IMR-90 (cell line): ENCODE data around the gene OSM. TPM values are rescaled to one million over a fixed set of nuclear protein-coding genes. Genes with fewer than 3 reads are reported as not detected.
A peak's percentile ranks its signal among the peaks of the same experiment; 100 is the strongest.

Source experiments
- ATAC-seq: fragments of 200-7000 bp; cut with Tn5 transposase; 2 replicates; pipeline ENCODE4 v1.9.1; 2020; ENCODE audit warnings: low read depth, mild to moderate bottlenecking, moderate library complexity
- BruUV-seq: library from RNA; stranded (reverse); fragments of 400-500 nt; replicated peaks from 2 replicates; lab custom pipeline; 2021; lab: Mats Ljungman, UMichigan
- CTCF ChIA-PET: fragments of 300-600 bp; formaldehyde crosslinking; extraction: SDS; loops from one replicate; lab custom pipeline; 2021; ENCODE audit warnings: antibody characterized with exemption; lab: Yijun Ruan, JAX
- POLR2A ChIA-PET: fragments of 300-600 bp; sonication (Branson Sonifier 250); formaldehyde crosslinking; loops from one replicate; lab custom pipeline; 2022; ENCODE audit warnings: antibody characterized with exemption; ENCODE audit not compliant: unreplicated experiment; lab: Charles Lee
- DNase-seq: peaks from one replicate; pipeline ENCODE4 v3.0.0; 2013
- H2AFZ ChIP-seq: replicated peaks from 2 replicates; pipeline ENCODE3; 2013; ENCODE audit warnings: low read length, mild to moderate bottlenecking; ENCODE audit not compliant: poor library complexity
- H2AK5ac ChIP-seq: 2 replicates; pipeline ENCODE4 v1.6.1; 2013; ENCODE audit warnings: low read depth, low read length, inconsistent platforms
- H2AK9ac ChIP-seq: replicated peaks from 2 replicates; pipeline ENCODE3; 2013; ENCODE audit warnings: mild to moderate bottlenecking, low read depth, low read length, moderate library complexity; ENCODE audit not compliant: poor library complexity
- H2BK120ac ChIP-seq: 2 replicates; pipeline ENCODE4 v1.6.1; 2013; ENCODE audit warnings: low read depth, low read length, inconsistent platforms
- H2BK15ac ChIP-seq: 3 replicates; pipeline ENCODE4 v1.6.1; 2013; ENCODE audit warnings: low read depth, low read length, inconsistent platforms
- H2BK20ac ChIP-seq: 2 replicates; pipeline ENCODE4 v1.6.1; 2013; ENCODE audit warnings: low read depth, mild to moderate bottlenecking, inconsistent platforms, low read length, moderate library complexity
- H2BK5ac ChIP-seq: 2 replicates; pipeline ENCODE4 v1.6.1; 2013; ENCODE audit warnings: mild to moderate bottlenecking, low read depth, low read length, inconsistent platforms; ENCODE audit not compliant: poor library complexity, severe bottlenecking
- H3K14ac ChIP-seq: replicated peaks from 2 replicates; pipeline ENCODE4 v1.6.1; 2013; ENCODE audit warnings: low read depth, low read length, inconsistent platforms
- H3K18ac ChIP-seq: 2 replicates; pipeline ENCODE4 v1.6.1; 2013; ENCODE audit warnings: low read depth, low read length, control low read depth
- H3K23ac ChIP-seq: 2 replicates; pipeline ENCODE4 v1.6.1; 2013; ENCODE audit warnings: low read depth, low read length, inconsistent platforms
- H3K27ac ChIP-seq: 2 replicates; pipeline ENCODE4 v1.5.1; 2013; ENCODE audit warnings: mild to moderate bottlenecking, control low read depth, low read length; ENCODE audit not compliant: insufficient read depth
- H3K27me3 ChIP-seq: 2 replicates; pipeline ENCODE4 v1.6.1; 2013; ENCODE audit warnings: low read length; ENCODE audit not compliant: control insufficient read depth, insufficient read depth
- H3K36me3 ChIP-seq: 2 replicates; pipeline ENCODE4 v1.6.1; 2013; ENCODE audit warnings: low read length, mixed read lengths; ENCODE audit not compliant: control insufficient read depth, insufficient read depth
- H3K4ac ChIP-seq: 2 replicates; pipeline ENCODE4 v1.6.1; 2013; ENCODE audit warnings: low read depth, low read length, inconsistent platforms
- H3K4me1 ChIP-seq: 2 replicates; pipeline ENCODE4 v1.6.1; 2013; ENCODE audit warnings: low read length, mixed read lengths; ENCODE audit not compliant: control insufficient read depth, insufficient read depth
- H3K4me2 ChIP-seq: 2 replicates; pipeline ENCODE4 v1.6.1; 2013; ENCODE audit warnings: low read depth, mild to moderate bottlenecking, control low read depth, low read length, moderate library complexity
- H3K4me3 ChIP-seq: 2 replicates; pipeline ENCODE4 v1.5.1; 2013; ENCODE audit warnings: low read depth, mild to moderate bottlenecking, control low read depth, low read length, moderate library complexity; ENCODE audit not compliant: insufficient read depth
- H3K56ac ChIP-seq: 2 replicates; pipeline ENCODE4 v1.6.1; 2013; ENCODE audit warnings: low read length, inconsistent platforms; ENCODE audit not compliant: insufficient read depth; ENCODE audit errors: extremely low read depth
- H3K79me1 ChIP-seq, 2 experiments: 2 replicates each; pipeline ENCODE4 v1.6.1; 2013; ENCODE audit warnings: low read length in 2 of 2, inconsistent platforms in 1 of 2, low read depth in 1 of 2
- H3K9ac ChIP-seq: 2 replicates; pipeline ENCODE4 v1.6.1; 2013; ENCODE audit warnings: low read depth, low read length, control low read depth
- H3K9me1 ChIP-seq: 2 replicates; pipeline ENCODE4 v1.6.1; 2013; ENCODE audit warnings: low read length, inconsistent platforms; ENCODE audit not compliant: insufficient read depth
- H3K9me3 ChIP-seq: 2 replicates; pipeline ENCODE4 v1.6.1; 2013; ENCODE audit warnings: low read length; ENCODE audit not compliant: control insufficient read depth, insufficient read depth
- H4K20me1 ChIP-seq: 2 replicates; pipeline ENCODE4 v1.6.1; 2013; ENCODE audit warnings: low read length, inconsistent platforms; ENCODE audit not compliant: insufficient read depth
- H4K5ac ChIP-seq: 2 replicates; pipeline ENCODE4 v1.6.1; 2013; ENCODE audit warnings: mild to moderate bottlenecking, low read depth, low read length, control low read depth
- H4K8ac ChIP-seq, 2 experiments: 2 replicates each; pipeline ENCODE4 v1.6.1; 2013; ENCODE audit warnings: low read depth in 2 of 2, low read length in 2 of 2, control low read depth in 1 of 2, inconsistent platforms in 1 of 2
- H4K91ac ChIP-seq: 2 replicates; pipeline ENCODE4 v1.6.1; 2013; ENCODE audit warnings: low read depth, low read length, inconsistent platforms; ENCODE audit not compliant: insufficient read depth
- BHLHE40 ChIP-seq: fragments of 150-350 bp; IDR thresholded peaks from 2 replicates; pipeline ENCODE4 v1.6.1; 2016; ENCODE audit warnings: mild to moderate bottlenecking, low read depth, low read length
- ELK1 ChIP-seq: fragments of 150-350 bp; IDR thresholded peaks from 2 replicates; pipeline ENCODE4 v1.6.1; 2016; ENCODE audit warnings: low read depth, mild to moderate bottlenecking, low read length, moderate library complexity, borderline replicate concordance
- FOS ChIP-seq: fragments of 150-350 bp; IDR thresholded peaks from 2 replicates; pipeline ENCODE4 v1.6.1; 2016; ENCODE audit warnings: low read depth, low read length
- MAZ ChIP-seq: IDR thresholded peaks from 2 replicates; pipeline ENCODE4 v1.6.1; 2012; ENCODE audit warnings: low read depth, mild to moderate bottlenecking, low read length, improper control_type of control experiment, moderate library complexity, borderline replicate concordance
- NFE2L2 ChIP-seq: fragments of 150-350 bp; IDR thresholded peaks from 2 replicates; pipeline ENCODE4 v1.6.1; 2016; ENCODE audit warnings: low read depth, mild to moderate bottlenecking, low read length
- RAD21 ChIP-seq: IDR thresholded peaks from 2 replicates; pipeline ENCODE4 v1.6.1; 2012; ENCODE audit warnings: low read length, improper control_type of control experiment
- RCOR1 ChIP-seq: IDR thresholded peaks from 2 replicates; pipeline ENCODE4 v1.6.1; 2012; ENCODE audit warnings: mild to moderate bottlenecking, low read length, improper control_type of control experiment; ENCODE audit not compliant: insufficient replicate concordance
- RFX5 ChIP-seq: IDR thresholded peaks from 2 replicates; pipeline ENCODE4 v1.8.0; 2012; ENCODE audit warnings: low read depth, mild to moderate bottlenecking, low read length, moderate library complexity
- SMC3 ChIP-seq: fragments of 150-350 bp; IDR thresholded peaks from 2 replicates; pipeline ENCODE4 v1.6.1; 2016; ENCODE audit warnings: low read depth, mild to moderate bottlenecking, antibody characterized with exemption, low read length, moderate library complexity
- WGBS, 2 experiments: methylation state at CpG; one replicate each; pipeline versions ENCODE4 v1.1.5 to v1.1.7; 2013; ENCODE audit warnings: missing lambda C conversion rate in 2 of 2; ENCODE audit not compliant: insufficient read length in 1 of 2; ENCODE audit errors: extremely low coverage in 2 of 2; 5-methylcytosine and 5-hydroxymethylcytosine counted together
- dilution Hi-C: fragments of 300-500 bp; cut with HindIII; formaldehyde crosslinking; loops from one replicate; pipeline ENCODE4 v1.14.3; 2018; ENCODE audit warnings: low sequenced_read_pairs; ENCODE audit not compliant: unreplicated experiment
- in situ Hi-C: fragments of 300-500 bp; cut with MboI; formaldehyde crosslinking; loops from 3 replicates; pipeline ENCODE4 v1.14.3; 2019; ENCODE audit warnings: low sequenced_read_pairs, inconsistent platforms, mixed read lengths
- intact Hi-C: fragments of 100-400 bp; cut with micrococcal nuclease; formaldehyde crosslinking; loops from 2 replicates; pipeline ENCODE4 v1.10.0; 2022
- polyA plus RNA-seq, 3 experiments: library from polyadenylated mRNA; depleted of rRNA; stranded (reverse); fragments of >200 nt; gene quantifications; 2 replicates each; pipeline ENCODE4 v1.2.3, GENCODE V29; 2012; ENCODE audit warnings: low replicate concordance in 1 of 3
- total RNA-seq: library from RNA; depleted of rRNA; stranded (reverse); fragments of >200 nt; gene quantifications from 2 replicates; pipeline ENCODE4 v1.2.3, GENCODE V29; 2012

OSM gene
- total and polyA plus RNA-seq, 2 of the 4 experiments (the other 2 are of a cell fraction): not detected

GRCh38 chr22:30235687-30236170, 30.9 kb downstream of the OSM start:
- Histone ChIP-seq H3K4me2 (no peak overlapping the region), H2AFZ (peak overlapping the region; percentile 25), H3K23ac (peak overlapping the region; percentile 93), H3K4me3 (no peak overlapping the region), H4K5ac (peak overlapping the region; percentile 89), H4K20me1 (no peaks in the 10 kb centered on the region), H3K9ac (peak overlapping the region; percentile 74), H3K4ac (peak overlapping the region; percentile 98), H2BK5ac (peak overlapping the region; percentile 87), H3K79me1 (peaks cover 0 to 7% of the 10 kb centered on the region in 2 experiments; a peak in 1 of 4 replicates), H4K91ac (peak overlapping the region; percentile 99), H3K9me1 (peaks cover 12% of the 10 kb centered on the region), H3K18ac (peak overlapping the region; percentile 90), H3K9me3 (no peaks in the 10 kb centered on the region), H3K14ac (peak overlapping the region; percentile 96), H2AK9ac (peak overlapping the region; percentile 85), H3K56ac (peak overlapping the region; percentile 94), H4K8ac (peak overlapping the region; percentile 98 to 99), H3K36me3 (peaks cover 3% of the 10 kb centered on the region; the same call in 1 of the 2 replicates), H2BK20ac (peak overlapping the region; percentile 97), H2AK5ac (peak overlapping the region; percentile 97), H3K27ac (peak overlapping the region; percentile 91), H2BK120ac (peak overlapping the region; percentile 99), H2BK15ac (peak overlapping the region; percentile 78), H3K4me1 (peaks cover 35% of the 10 kb centered on the region), H3K27me3 (no peaks in the 10 kb centered on the region)
- dilution Hi-C loops (no loop called here), intact Hi-C loops (loop anchor here (1.0 to 5.0 kb wide), 2 partner anchors 28 to 38 kb away; no protein-coding TSS in a partner anchor), in situ Hi-C loops (no loop called here)
- 12% methylated on average over 7 of the region's 10 CpGs; no CpG with 5 or more reads in 1 of the 2 experiments for WGBS, 2 experiments
- POLR2A ChIA-PET: interaction anchor here (1.5 kb wide), 1 partner anchor 31 kb away, joined by 6 read pairs; no protein-coding TSS in a partner anchor
- DNase-seq (peak; percentile 88), ATAC-seq (peak; percentile 61)
- BruUV-seq: no TSS peak
- TF ChIP-seq RCOR1: no peak
- peak; percentile 69; the same call in 1 of the 2 replicates for TF ChIP-seq MAZ
- no peak for TF ChIP-seq ELK1
- TF ChIP-seq NFE2L2: no peak
- TF ChIP-seq RAD21: no peak
- no peak for TF ChIP-seq FOS
- TF ChIP-seq SMC3: no peak
- no peak for TF ChIP-seq RFX5
- no peak for TF ChIP-seq BHLHE40
- CTCF ChIA-PET: no interaction called here
